ENCODE results near the gene ATG16L1. TPM values are rescaled to one million over a fixed set of nuclear protein-coding genes. Genes with fewer than 3 reads are reported as not detected.
"Not testable (repeated sequence)": the region's sequence is repeated elsewhere in the genome, so short reads cannot be mapped to it uniquely, and the experiment has no call there.

ATG16L1 gene
- polyA plus RNA-seq, 1 donor from 2014 or later, result 67.6 TPM

GRCh38 chr2:233332125-233332524 lies 80.7 kb downstream of the ATG16L1 start:
- Histone ChIP-seq H3K27me3 (ENCODE audit: insufficient read depth, low read depth, low read length) (no peaks in the 10 kb centered on the region), H3K9me2 (ENCODE audit: insufficient read depth, low read length) (no peaks in the 10 kb centered on the region)

GRCh38 chr2:233334915-233335314 lies 83.4 kb downstream of the ATG16L1 start:
- H3K4me3 ChIP-seq (ENCODE audit: low read length), result no peak overlapping the region
- H4K20me1 ChIP-seq (ENCODE audit: insufficient read depth), result no peaks in the 10 kb centered on the region
- no peaks in the 10 kb centered on the region for H3K9me2 ChIP-seq (ENCODE audit: insufficient read depth, low read length)
- H2AFZ ChIP-seq (ENCODE audit: low read depth, low read length), result no peak overlapping the region
- TF ChIP-seq SMC3 (conservative IDR thresholded peaks at IDR 0.05; ENCODE audit: poor library complexity), result no peak
- H3K4me2 ChIP-seq (ENCODE audit: low read length), result no peak overlapping the region
- H3K9ac ChIP-seq (ENCODE audit: low read length), result no peak overlapping the region
- H3F3A ChIP-seq (ENCODE audit: insufficient read depth, low read length, poor library complexity, severe bottlenecking), result no peaks in the 10 kb centered on the region
- no peaks in the 10 kb centered on the region for H3K79me2 ChIP-seq (replicated peaks; ENCODE audit: insufficient read depth, low read length)
- no peaks in the 10 kb centered on the region for H3K9me3 ChIP-seq (ENCODE audit: low read length)
- H3K27ac ChIP-seq (ENCODE audit: low read length), result no peak overlapping the region
- H3K27me3 ChIP-seq (ENCODE audit: insufficient read depth, low read depth, low read length), result no peaks in the 10 kb centered on the region
- no peaks in the 10 kb centered on the region for H3K36me3 ChIP-seq (ENCODE audit: insufficient read depth, low read length)

More at GRCh38 chr2:233332125-233332524, 80.7 kb downstream of the ATG16L1 start:
- Histone ChIP-seq H4K20me1 (ENCODE audit: insufficient read depth) (no peaks in the 10 kb centered on the region), H3K9ac (ENCODE audit: low read length) (no peak overlapping the region), H2AFZ (ENCODE audit: low read depth, low read length) (no peak overlapping the region), H3K4me2 (ENCODE audit: low read length) (no peak overlapping the region), H3K9me3 (ENCODE audit: low read length) (no peaks in the 10 kb centered on the region), H3K4me3 (ENCODE audit: low read length) (no peak overlapping the region), H3K79me2 (replicated peaks; ENCODE audit: insufficient read depth, low read length) (no peaks in the 10 kb centered on the region), H3K36me3 (ENCODE audit: insufficient read depth, low read length) (no peaks in the 10 kb centered on the region), H3F3A (ENCODE audit: insufficient read depth, low read length, poor library complexity, severe bottlenecking) (no peaks in the 10 kb centered on the region), H3K27ac (ENCODE audit: low read length) (no peak overlapping the region)
- TF ChIP-seq TAF1 (IDR thresholded peaks at IDR 0.05; ENCODE audit: low read depth) (no peak), EP300 (conservative IDR thresholded peaks at IDR 0.05; ENCODE audit: poor library complexity, severe bottlenecking) (no peak), MXI1 (conservative IDR thresholded peaks at IDR 0.05; ENCODE audit: poor library complexity, severe bottlenecking) (no peak), POLR2AphosphoS5 (IDR thresholded peaks at IDR 0.05) (no peak), EZH2 (IDR thresholded peaks at IDR 0.05; ENCODE audit: borderline replicate concordance, insufficient read depth, low read length, poor library complexity, severe bottlenecking) (no peak), REST (IDR thresholded peaks at IDR 0.05; ENCODE audit: borderline replicate concordance) (no peak), SMC3 (conservative IDR thresholded peaks at IDR 0.05; ENCODE audit: poor library complexity) (no peak)

- H4K20me1 ChIP-seq (ENCODE audit: insufficient read depth); H3K36me3 ChIP-seq (ENCODE audit: insufficient read depth, low read length); H3K9me2 ChIP-seq (ENCODE audit: insufficient read depth, low read length); H3K4me2 ChIP-seq (ENCODE audit: low read length); H3K4me3 ChIP-seq (ENCODE audit: low read length); H3F3A ChIP-seq (ENCODE audit: insufficient read depth, low read length, poor library complexity, severe bottlenecking); H3K9me3 ChIP-seq (ENCODE audit: low read length); H3K27me3 ChIP-seq (ENCODE audit: insufficient read depth, low read depth, low read length); H2AFZ ChIP-seq (ENCODE audit: low read depth, low read length); H3K27ac ChIP-seq (ENCODE audit: low read length); H3K9ac ChIP-seq (ENCODE audit: low read length); H3K79me2 ChIP-seq (replicated peaks; ENCODE audit: insufficient read depth, low read length): not testable (repeated sequence)
Observed at GRCh38 chr2:233336091-233336490, 84.6 kb downstream of the ATG16L1 start.
